Liver (tissue), 3 donors: ENCODE results near the gene FRZB.

Experiments
- SP1 ChIP-seq: IDR thresholded peaks from 2 replicates; pipeline ENCODE4 v1.6.1; 2018; ENCODE audit warnings: antibody characterized with exemption, mild to moderate bottlenecking
- TF ChIP-seq, protein P1 (sequence below): fragments of 150-350 bp; IDR thresholded peaks from 2 replicates; pipeline ENCODE4 v1.5.1; 2017; ENCODE audit warnings: improper control_type of control experiment, low read depth, low read length; ENCODE audit not compliant: missing input control
- donor health status: healthy.
- donor health status: healthy.

DNA sequence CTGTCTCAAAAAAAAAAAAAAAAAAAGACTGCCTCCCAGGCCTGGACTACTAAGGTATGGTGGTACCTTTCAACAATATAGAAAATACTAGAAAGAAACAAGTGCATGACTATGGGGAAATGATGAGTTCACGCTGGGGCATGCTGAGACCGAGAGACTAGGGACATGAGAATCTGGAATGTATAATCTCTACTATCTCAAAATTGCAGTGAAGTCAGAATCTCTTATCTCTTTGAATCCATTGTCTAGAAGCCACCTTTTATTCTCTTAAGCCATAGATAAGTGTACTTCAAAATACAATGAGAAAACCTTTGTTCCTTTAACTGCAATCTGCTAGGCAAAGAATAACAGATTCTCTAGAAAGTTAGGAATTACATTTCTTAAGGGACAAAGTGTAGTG, 5.6 kb downstream of the FRZB start:
- TF ChIP-seq, protein P1, sequence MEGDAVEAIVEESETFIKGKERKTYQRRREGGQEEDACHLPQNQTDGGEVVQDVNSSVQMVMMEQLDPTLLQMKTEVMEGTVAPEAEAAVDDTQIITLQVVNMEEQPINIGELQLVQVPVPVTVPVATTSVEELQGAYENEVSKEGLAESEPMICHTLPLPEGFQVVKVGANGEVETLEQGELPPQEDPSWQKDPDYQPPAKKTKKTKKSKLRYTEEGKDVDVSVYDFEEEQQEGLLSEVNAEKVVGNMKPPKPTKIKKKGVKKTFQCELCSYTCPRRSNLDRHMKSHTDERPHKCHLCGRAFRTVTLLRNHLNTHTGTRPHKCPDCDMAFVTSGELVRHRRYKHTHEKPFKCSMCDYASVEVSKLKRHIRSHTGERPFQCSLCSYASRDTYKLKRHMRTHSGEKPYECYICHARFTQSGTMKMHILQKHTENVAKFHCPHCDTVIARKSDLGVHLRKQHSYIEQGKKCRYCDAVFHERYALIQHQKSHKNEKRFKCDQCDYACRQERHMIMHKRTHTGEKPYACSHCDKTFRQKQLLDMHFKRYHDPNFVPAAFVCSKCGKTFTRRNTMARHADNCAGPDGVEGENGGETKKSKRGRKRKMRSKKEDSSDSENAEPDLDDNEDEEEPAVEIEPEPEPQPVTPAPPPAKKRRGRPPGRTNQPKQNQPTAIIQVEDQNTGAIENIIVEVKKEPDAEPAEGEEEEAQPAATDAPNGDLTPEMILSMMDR: no peak
- no peak for TF ChIP-seq SP1
